C4-2B (cell line): Measurements from ENCODE around the gene RAP1A.

Source experiments
- H3K27ac ChIP-seq: fragments of 450-650 bp; 2 replicates; pipeline ENCODE4 v1.5.1; 2017
- CTCF ChIP-seq: fragments of 450-650 bp; conservative IDR thresholded peaks from 2 replicates; pipeline ENCODE4 v1.5.1; 2017; ENCODE audit warnings: mild to moderate bottlenecking
- ZFX ChIP-seq: fragments of 450-650 bp; IDR thresholded peaks from 2 replicates; pipeline ENCODE4 v1.6.1; 2017

The RAP1A gene

GRCh38 chr1:111611986-111612385 is 7.6 kb upstream of the RAP1A start:
- no peak for TF ChIP-seq ZFX
- TF ChIP-seq CTCF = no peak
- no peak overlapping the region for H3K27ac ChIP-seq

DNA sequence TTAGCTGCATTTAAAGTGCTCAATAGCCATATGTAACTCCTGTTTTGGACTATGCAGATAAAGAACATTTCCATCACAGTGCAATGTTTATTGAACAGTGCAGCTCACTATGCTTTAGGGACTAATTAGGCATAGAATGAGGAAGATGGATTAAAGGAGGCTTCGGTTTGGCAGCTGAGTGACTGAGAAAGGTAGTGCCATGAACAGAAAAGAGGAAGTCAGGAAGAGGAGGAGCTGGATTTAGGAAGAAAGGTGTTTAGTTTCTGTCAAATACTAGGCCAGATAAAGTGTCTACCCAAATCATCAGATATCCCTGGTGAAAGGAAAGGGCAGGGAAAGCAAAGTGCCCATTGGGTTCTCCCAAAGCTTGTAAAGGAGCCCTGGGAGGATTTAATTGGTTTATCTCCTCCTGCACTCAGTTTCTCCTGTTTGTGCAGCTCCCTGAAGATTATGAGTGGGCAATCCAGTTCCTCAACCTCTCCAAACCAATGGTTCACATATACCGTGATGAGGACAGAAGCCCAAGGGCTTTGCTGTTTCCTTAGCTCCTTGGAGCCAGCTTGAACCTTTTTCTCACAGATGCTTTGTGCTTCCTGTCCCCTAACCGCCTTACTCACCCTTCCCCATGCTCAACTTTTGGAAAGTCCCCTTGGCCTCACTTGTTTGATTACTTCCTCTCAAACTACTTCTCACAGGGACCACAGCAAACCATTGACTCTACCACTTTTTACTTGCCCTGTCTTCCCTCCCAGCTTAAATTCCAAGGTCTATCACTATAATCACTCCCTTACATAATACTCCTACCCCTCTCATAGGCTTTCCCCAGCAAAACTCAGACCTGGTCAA is 3.5 kb upstream of the RAP1A start:
- no peak for TF ChIP-seq ZFX
- no peak for TF ChIP-seq CTCF
- H3K27ac ChIP-seq = no peak overlapping the region

- no peak for TF ChIP-seq ZFX
- TF ChIP-seq CTCF = no peak
- H3K27ac ChIP-seq = no peak overlapping the region
Observed at GRCh38 chr1:111618081-111618480, 1.5 kb upstream of the RAP1A start.

DNA sequence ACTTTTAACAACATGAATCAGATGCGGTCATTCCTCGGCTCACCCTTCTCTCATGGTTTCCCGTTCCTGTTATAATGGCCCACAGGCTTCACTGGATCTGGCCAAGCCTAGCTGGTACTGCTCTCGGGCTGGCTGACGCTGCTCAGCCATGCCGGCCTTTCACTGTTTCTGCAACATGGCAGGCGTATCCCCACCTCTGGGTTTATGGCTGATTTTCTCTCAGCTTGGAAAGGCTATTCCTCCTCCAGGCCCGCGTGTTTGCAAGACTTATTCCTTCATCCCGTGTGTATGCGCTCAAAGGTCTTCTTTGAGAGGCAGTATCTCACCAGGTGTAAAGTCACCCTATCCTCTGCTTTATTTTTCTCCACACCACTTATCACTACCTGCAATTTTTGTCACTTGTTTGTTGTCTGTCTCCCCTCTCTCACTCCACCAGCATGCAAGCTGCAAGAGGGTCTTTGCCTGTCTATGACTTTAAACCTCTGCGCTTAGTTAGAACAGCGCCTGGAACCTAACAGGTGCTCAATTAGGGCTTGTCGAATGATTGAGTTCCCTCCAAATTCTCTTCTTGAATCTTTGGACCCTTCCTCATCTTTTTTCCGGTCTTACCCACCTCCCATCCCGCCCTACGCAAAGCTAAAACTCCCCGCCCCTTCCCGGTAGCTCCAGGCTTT is 491 bp upstream of the RAP1A start:
- TF ChIP-seq ZFX (no peak), CTCF (no peak)
- H3K27ac ChIP-seq = peak overlapping the region; percentile 86

GRCh38 chr1:111620441-111620971 is 917 bp downstream of the RAP1A start:
- TF ChIP-seq CTCF = no peak
- TF ChIP-seq ZFX = no peak
- peak overlapping the region; percentile 86 for H3K27ac ChIP-seq

- TF ChIP-seq CTCF = no peak
- no peak for TF ChIP-seq ZFX
- H3K27ac ChIP-seq = no peak overlapping the region
Observed at GRCh38 chr1:111621050-111621449, 1.5 kb downstream of the RAP1A start.

- H3K27ac ChIP-seq = no peak overlapping the region
- TF ChIP-seq CTCF = no peak
Observed at GRCh38 chr1:111622166-111622565, 2.6 kb downstream of the RAP1A start.
